Gastroesophageal sphincter (tissue), 3 donors: ENCODE measurements around the gene KIAA1958.

ENCODE experiments used
- POLR2A ChIP-seq, 2 donors: fragments of 450-650 bp; IDR thresholded peaks; one replicate each; pipeline ENCODE4 v1.6.1; 2017; ENCODE audit warnings: antibody characterized with exemption in 2 of 2, mild to moderate bottlenecking in 2 of 2, moderate library complexity in 1 of 2
- TF ChIP-seq, protein P1 (sequence below), 4 experiments: fragments of 200-600 bp in 2 of 4; fragments of 450-650 bp in 2 of 4; sonication (generic) in 1 of 4; IDR thresholded peaks; one replicate each; pipeline ENCODE4 v1.5.1; 2017 to 2019; ENCODE audit warnings: antibody characterized with exemption in 4 of 4, mild to moderate bottlenecking in 2 of 4, moderate library complexity in 2 of 4

- TF ChIP-seq, protein P1, sequence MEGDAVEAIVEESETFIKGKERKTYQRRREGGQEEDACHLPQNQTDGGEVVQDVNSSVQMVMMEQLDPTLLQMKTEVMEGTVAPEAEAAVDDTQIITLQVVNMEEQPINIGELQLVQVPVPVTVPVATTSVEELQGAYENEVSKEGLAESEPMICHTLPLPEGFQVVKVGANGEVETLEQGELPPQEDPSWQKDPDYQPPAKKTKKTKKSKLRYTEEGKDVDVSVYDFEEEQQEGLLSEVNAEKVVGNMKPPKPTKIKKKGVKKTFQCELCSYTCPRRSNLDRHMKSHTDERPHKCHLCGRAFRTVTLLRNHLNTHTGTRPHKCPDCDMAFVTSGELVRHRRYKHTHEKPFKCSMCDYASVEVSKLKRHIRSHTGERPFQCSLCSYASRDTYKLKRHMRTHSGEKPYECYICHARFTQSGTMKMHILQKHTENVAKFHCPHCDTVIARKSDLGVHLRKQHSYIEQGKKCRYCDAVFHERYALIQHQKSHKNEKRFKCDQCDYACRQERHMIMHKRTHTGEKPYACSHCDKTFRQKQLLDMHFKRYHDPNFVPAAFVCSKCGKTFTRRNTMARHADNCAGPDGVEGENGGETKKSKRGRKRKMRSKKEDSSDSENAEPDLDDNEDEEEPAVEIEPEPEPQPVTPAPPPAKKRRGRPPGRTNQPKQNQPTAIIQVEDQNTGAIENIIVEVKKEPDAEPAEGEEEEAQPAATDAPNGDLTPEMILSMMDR (IDR thresholded peaks at IDR 0.05), result no peak
- no peak for TF ChIP-seq POLR2A (IDR thresholded peaks at IDR 0.05)
These were observed 46.8 kb upstream of the KIAA1958 start for GRCh38 chr9:112439825-112440224.
